ENCODE measurements around the gene THAP2.

Gene THAP2

DNA sequence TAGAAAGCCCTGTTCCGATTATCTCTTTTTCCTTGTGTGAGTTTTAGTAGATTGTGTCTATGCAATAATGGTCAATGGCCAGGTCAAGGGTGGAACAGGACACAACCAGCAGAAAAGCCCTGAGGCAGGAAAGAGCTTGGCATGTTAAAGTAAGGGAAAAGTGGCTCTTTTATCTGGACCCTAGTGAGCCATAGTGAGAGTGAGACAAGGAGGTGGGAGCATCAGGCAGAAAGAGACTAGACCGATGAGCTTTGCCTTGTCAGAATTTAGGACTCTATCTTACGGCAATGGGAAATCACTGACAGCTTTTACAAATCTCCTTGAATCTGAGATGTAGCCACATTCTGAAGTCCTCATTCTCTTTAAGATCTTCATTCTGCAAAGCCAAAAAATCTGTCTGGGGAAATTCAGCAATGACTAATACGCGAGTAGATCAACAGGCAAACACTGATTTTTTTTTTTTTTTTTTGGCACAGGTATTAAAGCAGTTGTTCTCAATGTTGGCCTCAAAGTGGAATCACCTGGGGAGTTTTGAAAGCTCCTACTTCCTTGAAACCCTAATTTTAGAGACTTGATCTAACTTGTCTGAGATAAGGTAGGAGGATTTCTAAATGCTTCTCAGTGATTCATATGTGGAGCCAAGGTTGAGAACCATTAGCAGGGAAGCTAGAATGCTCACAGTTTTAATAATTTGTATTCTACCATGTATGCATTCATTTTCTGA is 55.7 kb downstream of the THAP2 start:
- TF ChIP-seq, protein P1, sequence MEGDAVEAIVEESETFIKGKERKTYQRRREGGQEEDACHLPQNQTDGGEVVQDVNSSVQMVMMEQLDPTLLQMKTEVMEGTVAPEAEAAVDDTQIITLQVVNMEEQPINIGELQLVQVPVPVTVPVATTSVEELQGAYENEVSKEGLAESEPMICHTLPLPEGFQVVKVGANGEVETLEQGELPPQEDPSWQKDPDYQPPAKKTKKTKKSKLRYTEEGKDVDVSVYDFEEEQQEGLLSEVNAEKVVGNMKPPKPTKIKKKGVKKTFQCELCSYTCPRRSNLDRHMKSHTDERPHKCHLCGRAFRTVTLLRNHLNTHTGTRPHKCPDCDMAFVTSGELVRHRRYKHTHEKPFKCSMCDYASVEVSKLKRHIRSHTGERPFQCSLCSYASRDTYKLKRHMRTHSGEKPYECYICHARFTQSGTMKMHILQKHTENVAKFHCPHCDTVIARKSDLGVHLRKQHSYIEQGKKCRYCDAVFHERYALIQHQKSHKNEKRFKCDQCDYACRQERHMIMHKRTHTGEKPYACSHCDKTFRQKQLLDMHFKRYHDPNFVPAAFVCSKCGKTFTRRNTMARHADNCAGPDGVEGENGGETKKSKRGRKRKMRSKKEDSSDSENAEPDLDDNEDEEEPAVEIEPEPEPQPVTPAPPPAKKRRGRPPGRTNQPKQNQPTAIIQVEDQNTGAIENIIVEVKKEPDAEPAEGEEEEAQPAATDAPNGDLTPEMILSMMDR (conservative IDR thresholded peaks at IDR 0.05; ENCODE audit: low read depth, low read length), result no peak
- no peak for DNase-seq (ENCODE audit: low read depth)
- H3K4me3 ChIP-seq (ENCODE audit: low read length), result no peak overlapping the region

DNA sequence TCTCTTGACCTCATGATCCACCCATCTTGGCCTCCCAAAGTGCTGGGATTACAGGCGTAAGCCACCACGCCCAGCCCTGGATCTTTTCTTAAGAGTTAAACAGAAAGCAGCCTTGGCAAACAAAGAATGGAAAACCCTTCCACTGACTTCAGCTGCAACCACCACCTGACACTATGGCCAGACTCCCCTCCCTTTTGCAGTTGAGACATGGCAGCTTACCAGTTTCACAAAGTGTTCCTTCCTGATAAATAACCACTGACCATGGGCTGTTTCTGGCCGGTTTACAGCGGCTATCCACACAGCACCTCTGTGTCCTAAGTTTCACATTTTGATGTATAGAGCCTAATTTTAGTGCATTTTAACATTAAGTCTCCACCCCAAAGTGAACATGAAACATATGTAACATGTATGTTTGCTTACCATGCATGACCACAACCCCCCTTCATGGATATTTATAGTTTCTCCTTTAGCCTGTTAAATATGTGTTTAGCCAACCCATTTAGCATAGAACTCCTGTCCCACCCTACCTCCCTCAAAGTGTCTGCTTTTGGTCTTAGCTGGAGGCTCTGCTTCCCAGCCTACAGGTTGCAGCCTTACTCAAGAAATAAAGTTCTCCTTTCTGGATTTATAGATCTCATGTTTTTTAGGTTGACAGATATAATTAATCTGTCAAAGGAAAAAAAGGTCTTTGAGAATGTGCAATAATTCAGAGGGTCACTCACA is 57.8 kb downstream of the THAP2 start:
- H3K4me3 ChIP-seq (ENCODE audit: low read length), result no peak overlapping the region
- no peak for DNase-seq (ENCODE audit: low read depth)
- TF ChIP-seq, protein P1 (conservative IDR thresholded peaks at IDR 0.05; ENCODE audit: low read depth, low read length), result no peak

DNA sequence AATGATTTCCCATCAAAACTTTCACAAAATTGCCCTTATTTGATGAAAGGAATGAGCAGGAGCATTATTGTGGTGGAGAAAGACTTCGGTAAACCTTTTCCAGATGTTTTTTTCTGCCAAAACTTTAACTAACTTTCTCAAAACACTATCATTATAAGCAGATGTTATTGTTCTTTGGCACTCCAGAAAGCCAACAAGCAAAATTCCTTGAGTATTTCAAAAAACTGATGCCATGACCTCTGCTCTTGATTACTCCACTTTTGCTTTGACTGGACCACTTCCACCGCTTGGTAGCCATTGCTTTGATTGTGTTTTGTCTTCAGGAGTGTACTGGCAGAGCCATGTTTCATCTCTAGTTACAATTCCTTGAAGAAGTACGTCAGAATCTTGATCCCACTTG is 60.9 kb downstream of the THAP2 start:
- DNase-seq (ENCODE audit: low read depth), result no peak
- no peak overlapping the region for H3K4me3 ChIP-seq (ENCODE audit: low read length)
- TF ChIP-seq, protein P1 (conservative IDR thresholded peaks at IDR 0.05; ENCODE audit: low read depth, low read length), result no peak

DNA sequence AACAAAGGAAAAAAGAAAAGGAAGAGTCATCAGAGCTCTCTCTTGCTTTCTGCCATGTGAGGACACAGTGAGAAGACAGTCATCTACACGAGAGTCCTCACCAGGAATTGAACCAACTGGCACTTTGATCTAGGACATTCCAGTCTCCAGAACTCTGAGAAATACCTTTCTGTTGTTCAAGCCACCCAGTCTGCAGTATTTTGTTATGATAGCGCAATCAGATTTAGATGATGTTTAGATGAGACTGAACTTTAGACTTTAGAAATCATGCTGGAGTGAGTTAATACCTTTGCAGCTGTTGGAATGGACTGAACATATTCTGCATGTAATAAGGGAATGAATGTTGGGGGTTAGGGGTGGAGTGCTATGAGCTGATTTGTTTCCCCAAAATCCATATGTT is 62.4 kb downstream of the THAP2 start:
- DNase-seq (ENCODE audit: low read depth), result no peak
- TF ChIP-seq, protein P1 (conservative IDR thresholded peaks at IDR 0.05; ENCODE audit: low read depth, low read length), result no peak
- no peak overlapping the region for H3K4me3 ChIP-seq (ENCODE audit: low read length)

DNA sequence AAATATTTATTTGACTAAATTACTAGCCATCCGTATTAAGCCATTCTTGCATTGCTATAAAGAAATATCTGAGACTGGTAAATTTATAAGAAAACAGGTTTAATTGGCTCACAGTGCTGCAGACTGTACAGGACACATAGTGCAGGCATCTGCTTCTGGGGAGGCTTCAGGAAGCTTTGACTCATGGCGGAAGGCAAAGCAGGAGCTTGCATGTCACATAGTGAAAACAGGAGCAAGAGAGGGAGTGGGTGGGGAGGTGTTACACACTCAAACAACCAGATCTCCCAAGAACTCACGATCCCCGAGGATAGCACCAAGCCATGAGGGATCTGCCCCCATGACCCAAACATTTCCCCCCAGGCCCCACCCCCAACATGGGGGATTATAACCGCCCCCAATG is 63.9 kb downstream of the THAP2 start:
- no peak overlapping the region for H3K4me3 ChIP-seq (ENCODE audit: low read length)
- TF ChIP-seq, protein P1 (conservative IDR thresholded peaks at IDR 0.05; ENCODE audit: low read depth, low read length), result no peak
- DNase-seq (ENCODE audit: low read depth), result no peak
